ENCODE measurements around the gene CIAO2B. TPM values are rescaled to one million over a fixed set of nuclear protein-coding genes. Genes with fewer than 3 reads are reported as not detected.

CIAO2B gene
- total RNA-seq, 2 donors from 2014 or later: 80.2 to 159 TPM

DNA sequence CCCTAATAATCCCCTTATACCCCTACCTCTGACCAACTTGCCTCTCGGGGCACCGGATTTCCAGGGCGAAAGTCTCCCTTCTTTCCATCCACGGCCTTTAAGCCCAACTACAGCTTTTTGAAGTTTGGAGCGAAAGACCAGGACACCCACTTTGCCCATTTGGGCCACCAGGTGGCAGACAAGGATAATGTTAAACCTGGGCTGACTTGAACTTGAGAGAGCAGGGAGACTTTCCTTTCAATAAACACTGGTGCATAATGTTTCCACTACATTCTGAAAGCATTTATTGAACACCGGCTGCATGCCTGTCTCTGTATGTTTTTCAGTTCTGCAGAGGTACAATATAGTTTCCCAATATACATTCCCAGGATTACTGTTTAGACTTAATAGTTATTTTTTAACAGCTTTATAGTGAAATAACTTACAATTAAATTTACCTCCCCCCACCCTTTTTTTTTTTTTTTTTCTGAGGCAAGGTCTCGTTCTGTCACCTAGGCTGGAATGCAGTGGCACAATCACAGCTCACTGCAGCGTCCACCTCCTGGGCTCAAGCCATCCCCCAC is 20.0 kb upstream of the CIAO2B start:
- Histone ChIP-seq H3K9me3 (no peaks in the 10 kb centered on the region), H3K27ac (no peak overlapping the region), H3K36me3 (no peaks in the 10 kb centered on the region), H3K27me3 (replicated peaks; ENCODE audit: insufficient read depth) (no peaks in the 10 kb centered on the region), H3K4me1 (replicated peaks) (no peaks in the 10 kb centered on the region), H3K4me3 (no peak overlapping the region)
- WGBS: 21% methylated on average over 8 of the region's 8 CpGs
- intact Hi-C loops (cut with DNase I): loop anchor here (5.0 kb wide), 1 partner anchor 198 kb away; the partner anchor contains the start of gene B3GNT9
- peak; percentile 67 for DNase-seq (ENCODE audit: low spot score)
- TF ChIP-seq POLR2AphosphoS5 (IDR thresholded peaks at IDR 0.05) (peak; percentile 56), POLR2A (IDR thresholded peaks at IDR 0.05) (no peak)
- TF ChIP-seq, protein P1, sequence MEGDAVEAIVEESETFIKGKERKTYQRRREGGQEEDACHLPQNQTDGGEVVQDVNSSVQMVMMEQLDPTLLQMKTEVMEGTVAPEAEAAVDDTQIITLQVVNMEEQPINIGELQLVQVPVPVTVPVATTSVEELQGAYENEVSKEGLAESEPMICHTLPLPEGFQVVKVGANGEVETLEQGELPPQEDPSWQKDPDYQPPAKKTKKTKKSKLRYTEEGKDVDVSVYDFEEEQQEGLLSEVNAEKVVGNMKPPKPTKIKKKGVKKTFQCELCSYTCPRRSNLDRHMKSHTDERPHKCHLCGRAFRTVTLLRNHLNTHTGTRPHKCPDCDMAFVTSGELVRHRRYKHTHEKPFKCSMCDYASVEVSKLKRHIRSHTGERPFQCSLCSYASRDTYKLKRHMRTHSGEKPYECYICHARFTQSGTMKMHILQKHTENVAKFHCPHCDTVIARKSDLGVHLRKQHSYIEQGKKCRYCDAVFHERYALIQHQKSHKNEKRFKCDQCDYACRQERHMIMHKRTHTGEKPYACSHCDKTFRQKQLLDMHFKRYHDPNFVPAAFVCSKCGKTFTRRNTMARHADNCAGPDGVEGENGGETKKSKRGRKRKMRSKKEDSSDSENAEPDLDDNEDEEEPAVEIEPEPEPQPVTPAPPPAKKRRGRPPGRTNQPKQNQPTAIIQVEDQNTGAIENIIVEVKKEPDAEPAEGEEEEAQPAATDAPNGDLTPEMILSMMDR (IDR thresholded peaks at IDR 0.05): peak; percentile 48 to 85 (median 75)

DNA sequence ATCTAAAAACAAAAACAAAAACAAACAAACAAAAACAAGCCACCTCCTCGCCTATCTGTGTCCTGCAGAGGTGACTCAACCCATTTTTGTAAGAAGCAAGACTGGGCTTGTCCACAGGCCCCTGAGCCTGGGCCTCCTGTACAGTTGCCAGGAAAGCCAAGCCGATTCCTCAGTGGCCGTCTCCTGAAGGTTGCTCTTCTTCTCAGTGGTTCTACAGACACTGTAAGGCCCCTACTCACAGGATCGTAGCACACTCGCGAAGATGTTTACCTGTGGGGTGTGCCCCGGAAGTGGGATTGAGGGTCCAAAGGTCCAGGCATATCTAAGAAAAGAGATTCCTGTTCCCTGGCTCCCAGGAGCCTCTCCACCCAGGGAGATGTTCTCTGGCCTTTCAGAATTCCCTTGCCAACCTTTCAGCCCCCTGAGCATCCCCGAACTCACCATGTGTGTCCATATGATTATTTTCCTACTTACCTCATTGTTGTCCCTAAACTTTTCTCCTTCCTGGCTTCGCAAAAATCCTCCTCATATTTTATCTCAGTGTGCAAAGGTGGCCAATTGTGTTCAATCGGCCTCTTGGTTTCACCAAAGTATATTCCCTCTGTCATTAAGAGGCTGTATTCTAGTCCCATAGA is 19.4 kb upstream of the CIAO2B start:
- no peaks in the 10 kb centered on the region for H3K27me3 ChIP-seq (replicated peaks; ENCODE audit: insufficient read depth)
- intact Hi-C loops (cut with DNase I): loop anchor here (5.0 kb wide), 1 partner anchor 199 kb away; the partner anchor contains the start of gene B3GNT9
- no peak for DNase-seq (ENCODE audit: low spot score)
- no peak overlapping the region for H3K27ac ChIP-seq
- no peaks in the 10 kb centered on the region for H3K4me1 ChIP-seq (replicated peaks)
- no peak overlapping the region for H3K4me3 ChIP-seq
- TF ChIP-seq, protein P1 (IDR thresholded peaks at IDR 0.05): no peak
- TF ChIP-seq POLR2AphosphoS5 (IDR thresholded peaks at IDR 0.05) (no peak), POLR2A (IDR thresholded peaks at IDR 0.05) (no peak)
- no peaks in the 10 kb centered on the region for H3K36me3 ChIP-seq
- H3K9me3 ChIP-seq: no peaks in the 10 kb centered on the region
- 79% methylated on average over 10 of the region's 10 CpGs for WGBS

DNA sequence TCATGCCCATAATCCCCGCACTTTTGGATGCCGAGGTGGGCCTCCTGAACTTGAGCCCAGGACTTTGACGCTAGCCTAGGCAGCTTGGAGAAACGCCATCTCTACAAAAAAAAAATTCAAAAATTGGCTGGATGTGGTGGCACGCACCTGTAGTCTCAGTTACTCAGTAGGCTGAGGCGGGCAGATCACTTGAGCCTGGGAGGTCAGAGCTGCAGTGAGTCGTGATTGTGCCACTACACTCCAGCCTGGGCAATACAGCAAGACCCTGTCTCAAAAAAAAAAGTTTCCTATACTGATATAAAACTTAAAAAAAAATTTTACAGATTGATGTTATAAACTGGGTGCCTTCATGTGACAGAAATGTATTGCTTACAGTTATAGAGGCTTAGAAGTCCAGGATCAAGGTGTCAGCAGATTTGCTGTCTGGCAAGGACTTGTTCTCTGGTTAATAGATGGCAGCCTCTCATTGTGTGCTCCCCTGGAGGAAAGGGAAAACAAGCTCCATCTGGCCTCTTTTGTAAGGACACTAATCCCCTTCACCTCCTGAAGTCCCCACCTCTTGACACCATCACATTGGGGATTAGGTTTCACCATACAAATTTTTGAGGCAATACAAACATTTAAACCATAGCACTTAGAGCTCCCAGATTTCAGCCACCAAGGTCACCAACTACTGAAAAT is 18.4 kb upstream of the CIAO2B start:
- no peak for TF ChIP-seq POLR2A (IDR thresholded peaks at IDR 0.05)
- TF ChIP-seq, protein P1 (IDR thresholded peaks at IDR 0.05): no peak
- TF ChIP-seq POLR2AphosphoS5 (IDR thresholded peaks at IDR 0.05): no peak
- Histone ChIP-seq H3K4me3 (no peak overlapping the region), H3K27ac (no peak overlapping the region), H3K9me3 (no peaks in the 10 kb centered on the region), H3K36me3 (no peaks in the 10 kb centered on the region), H3K27me3 (replicated peaks; ENCODE audit: insufficient read depth) (no peaks in the 10 kb centered on the region), H3K4me1 (replicated peaks) (no peaks in the 10 kb centered on the region)
- no peak for DNase-seq (ENCODE audit: low spot score)
- 87% methylated on average over 7 of the region's 7 CpGs for WGBS
- intact Hi-C loops (cut with DNase I): loop anchor here (5.0 kb wide), 1 partner anchor 200 kb away; the partner anchor contains the start of gene B3GNT9

DNA sequence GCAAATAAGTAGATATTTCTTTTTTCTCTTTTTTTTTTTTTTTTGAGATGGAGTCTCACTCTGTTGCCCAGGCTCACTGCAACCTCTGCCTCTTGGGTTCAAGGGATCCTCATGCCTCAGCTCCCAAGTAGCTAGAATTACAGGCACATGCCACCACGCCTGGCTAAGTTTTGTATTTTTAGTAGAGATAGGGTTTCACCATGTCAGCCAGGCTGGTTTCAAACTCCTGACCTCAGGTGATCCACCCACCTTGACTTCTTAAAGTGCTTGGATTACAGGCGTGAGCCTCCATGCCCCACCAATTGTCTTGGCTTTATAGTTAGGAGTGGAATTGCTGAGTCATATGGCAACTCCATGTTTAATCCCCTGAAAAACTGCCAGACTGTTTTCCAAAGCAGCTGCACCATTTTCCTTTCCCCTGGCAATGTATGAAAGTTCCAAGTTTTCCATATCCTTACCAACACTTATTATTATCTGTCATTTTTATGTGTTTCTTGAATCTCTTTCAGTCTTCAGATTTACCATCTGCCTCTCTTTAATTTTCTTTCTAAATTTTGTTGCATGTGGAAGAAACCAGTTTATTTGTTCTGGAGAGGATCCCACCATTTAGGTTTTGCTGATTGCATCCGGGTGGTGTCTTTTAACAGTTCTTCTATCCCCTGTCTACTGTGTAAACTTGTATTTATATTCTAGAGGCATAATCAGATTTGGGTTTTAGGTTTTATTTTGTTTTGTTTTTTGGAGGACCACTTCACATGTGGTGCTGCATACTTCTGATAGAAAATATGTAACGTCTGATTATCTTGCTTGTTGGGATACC is 17.0 kb upstream of the CIAO2B start:
- Histone ChIP-seq H3K9me3 (no peaks in the 10 kb centered on the region), H3K27me3 (replicated peaks; ENCODE audit: insufficient read depth) (no peaks in the 10 kb centered on the region), H3K27ac (no peak overlapping the region), H3K4me1 (replicated peaks) (no peaks in the 10 kb centered on the region), H3K4me3 (no peak overlapping the region), H3K36me3 (no peaks in the 10 kb centered on the region)
- TF ChIP-seq, protein P1 (IDR thresholded peaks at IDR 0.05): no peak
- TF ChIP-seq POLR2A (IDR thresholded peaks at IDR 0.05) (no peak), POLR2AphosphoS5 (IDR thresholded peaks at IDR 0.05) (no peak)
- no peak for DNase-seq (ENCODE audit: low spot score)
- WGBS: 85% methylated on average over 4 of the region's 4 CpGs
- intact Hi-C loops (cut with DNase I): loop anchor here (5.0 kb wide), 1 partner anchor 201 kb away; the partner anchor contains the start of gene B3GNT9
